HG02678 (cell line): Measurements from ENCODE around the gene KIF1B.
"Not testable (repeated sequence)": the region's sequence is repeated elsewhere in the genome, so short reads cannot be mapped to it uniquely, and the experiment has no call there.

Source experiments
- ATAC-seq: cut with Tn5 transposase; IDR thresholded peaks from one replicate; pipeline ENCODE4 v1.9.1; 2021; ENCODE audit warnings: mild to moderate bottlenecking, moderate library complexity; ENCODE audit not compliant: unreplicated experiment

Gene KIF1B

DNA sequence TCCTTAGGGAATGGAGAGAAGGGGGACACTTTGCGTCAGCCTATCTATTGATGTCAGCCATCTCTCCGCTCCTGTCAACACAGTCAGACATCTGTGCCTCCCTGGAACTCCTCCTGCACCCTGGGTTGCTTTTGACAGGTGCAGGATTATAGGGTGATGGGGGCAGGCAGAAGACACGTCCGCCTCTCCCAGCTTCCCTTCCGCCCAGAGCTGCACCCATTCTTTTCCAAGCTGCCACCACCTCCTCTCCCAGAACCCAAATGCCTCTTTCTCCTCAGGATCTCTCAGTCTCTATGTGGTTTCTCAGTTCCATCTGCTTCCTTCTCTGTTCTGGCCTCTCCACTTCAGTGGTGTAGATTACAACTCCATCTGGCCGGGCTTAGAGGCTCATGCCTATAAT is 17.1 kb upstream of the KIF1B start:
- no peak for ATAC-seq

DNA sequence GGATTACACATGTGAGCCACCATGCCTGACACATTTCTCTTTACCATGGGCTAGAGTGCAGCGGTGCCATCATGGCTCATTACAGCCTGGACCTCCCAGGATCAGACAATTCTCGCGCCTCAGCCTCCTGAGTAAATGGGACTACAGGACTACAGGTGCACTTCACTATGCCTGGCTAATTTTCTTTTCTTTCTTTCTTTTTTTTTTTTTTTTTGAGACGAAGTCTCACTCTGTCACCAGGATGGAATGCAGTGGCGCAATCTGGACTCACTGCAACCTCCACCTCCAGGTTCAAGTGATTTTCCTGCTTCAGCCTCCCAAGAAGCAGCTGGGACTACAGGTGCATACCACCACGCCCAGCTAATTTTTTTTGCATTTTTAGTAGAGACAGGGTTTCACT is 14.8 kb upstream of the KIF1B start:
- no peak for ATAC-seq

DNA sequence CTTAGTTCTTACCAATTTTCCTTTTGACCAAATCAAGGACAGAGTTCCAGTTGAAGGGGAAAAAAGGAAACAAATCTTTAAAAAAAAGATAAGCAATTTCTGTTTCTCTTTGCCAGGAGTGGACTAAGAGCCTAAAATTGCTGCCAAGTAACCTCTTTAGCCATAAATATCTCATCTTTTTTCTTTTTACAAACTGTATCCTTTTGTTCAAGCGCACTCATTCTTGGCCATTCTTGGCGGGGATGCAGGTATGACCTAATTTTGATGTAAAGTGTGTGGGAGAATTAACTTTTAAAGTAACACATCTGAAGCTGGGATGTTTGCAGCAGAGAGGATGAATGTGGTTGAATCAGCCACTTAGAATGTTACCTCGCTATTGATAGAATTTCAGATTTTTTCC is 13.4 kb upstream of the KIF1B start:
- no peak for ATAC-seq

DNA sequence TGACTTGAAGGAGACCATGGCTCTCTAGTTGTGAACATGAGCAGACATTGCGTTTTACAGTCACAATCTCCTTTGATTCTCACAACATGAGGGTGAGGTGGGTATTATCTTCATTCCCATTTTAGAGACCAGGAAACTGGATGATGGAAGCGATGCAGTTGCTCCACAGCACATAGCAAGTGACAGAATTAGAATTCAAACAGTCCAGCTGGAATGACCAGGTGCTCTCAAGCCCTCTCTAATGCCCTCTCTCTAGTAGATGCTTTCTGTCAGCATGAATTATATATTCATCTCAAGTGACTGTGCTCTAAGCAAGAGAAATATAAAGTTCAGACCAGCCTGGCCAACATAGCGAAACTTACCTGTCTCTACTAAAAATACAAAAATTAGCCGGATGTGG is 9.8 kb upstream of the KIF1B start:
- ATAC-seq: no peak

DNA sequence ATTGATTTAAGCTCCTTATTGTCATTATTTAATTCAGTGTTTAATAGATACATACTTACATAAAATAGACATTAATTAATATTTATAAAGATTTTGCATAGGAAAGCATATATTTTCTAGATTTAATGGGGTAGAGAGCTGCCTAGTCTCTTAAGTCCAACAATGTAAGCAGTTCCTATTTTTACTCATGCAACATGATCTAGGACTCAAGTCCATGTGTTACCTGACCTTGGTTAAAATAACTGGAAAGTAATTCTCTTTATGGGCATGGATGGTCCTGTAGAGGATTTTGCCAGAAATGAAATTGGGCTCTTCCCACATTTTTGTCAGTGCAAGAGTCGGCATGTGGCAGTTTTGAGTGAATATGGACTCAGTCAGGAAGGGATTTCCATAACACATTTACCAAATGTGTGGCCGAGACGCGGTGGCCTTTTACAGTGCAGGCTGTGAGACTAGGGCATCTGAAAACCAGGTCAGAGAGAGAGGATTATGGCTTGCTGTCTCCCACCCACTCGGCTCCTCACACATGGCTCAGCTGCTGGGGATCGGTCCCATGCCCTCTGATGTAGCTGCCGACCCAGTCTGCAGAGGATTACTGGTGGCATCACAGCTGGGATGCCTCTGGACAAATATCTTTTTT is 6.2 kb upstream of the KIF1B start:
- ATAC-seq: no peak

DNA sequence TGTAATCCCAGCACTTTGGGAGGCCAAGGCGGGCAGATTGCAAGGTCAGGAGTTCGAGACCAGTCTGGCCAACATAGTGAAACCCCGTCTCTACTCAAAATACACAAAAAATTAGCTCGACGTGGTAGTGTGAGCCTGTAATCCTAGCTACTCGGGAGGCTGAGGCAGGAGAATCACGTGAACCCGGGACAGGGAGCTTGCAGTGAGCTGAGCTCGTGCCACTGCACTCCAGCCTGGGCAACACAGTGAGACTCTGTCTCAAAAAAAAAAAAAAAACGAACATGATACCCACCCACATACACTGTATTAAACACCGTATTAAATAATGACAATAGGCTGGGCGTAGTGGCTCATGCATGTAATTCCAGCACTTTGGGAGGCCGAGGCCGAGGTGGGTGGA is 5.2 kb upstream of the KIF1B start:
- ATAC-seq: not testable (repeated sequence)

DNA sequence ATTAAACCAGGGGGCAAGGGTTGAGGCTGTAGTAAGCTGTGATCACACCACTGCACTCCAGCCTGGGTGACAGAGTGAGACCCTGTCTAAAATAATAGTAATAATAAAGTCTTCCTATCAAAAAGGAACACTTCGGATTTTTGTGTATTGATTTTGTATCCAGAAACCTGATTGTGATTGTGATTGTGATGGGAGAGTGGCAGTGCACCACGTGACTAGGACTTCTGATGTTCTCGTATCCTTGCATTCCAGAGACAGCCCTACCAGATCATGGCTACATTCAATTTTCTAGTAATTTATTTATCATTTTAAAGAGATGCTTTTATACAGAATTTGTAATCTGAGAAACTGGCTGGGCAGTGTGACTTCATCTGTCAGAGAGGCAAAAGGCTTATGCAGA is 2.6 kb upstream of the KIF1B start:
- ATAC-seq: no peak

DNA sequence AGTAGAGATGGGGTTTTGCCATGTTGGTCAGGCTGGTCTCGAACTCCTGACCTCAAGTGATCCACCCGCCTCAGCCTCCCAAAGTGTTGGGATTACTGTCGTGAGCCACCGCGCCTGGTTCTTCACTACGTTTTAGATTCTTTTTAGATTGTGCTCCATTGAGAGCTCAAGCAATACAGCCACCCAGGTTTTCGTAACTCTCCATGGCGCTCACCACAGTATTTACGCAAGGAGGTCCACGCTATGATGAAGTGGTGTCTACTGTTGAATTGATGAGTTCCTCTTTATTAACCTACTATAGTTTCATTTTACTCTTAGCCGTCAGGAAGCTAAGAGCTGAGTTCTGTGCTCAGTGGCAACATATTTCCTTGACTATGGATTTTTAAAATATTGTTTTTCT is 1.8 kb upstream of the KIF1B start:
- no peak for ATAC-seq

DNA sequence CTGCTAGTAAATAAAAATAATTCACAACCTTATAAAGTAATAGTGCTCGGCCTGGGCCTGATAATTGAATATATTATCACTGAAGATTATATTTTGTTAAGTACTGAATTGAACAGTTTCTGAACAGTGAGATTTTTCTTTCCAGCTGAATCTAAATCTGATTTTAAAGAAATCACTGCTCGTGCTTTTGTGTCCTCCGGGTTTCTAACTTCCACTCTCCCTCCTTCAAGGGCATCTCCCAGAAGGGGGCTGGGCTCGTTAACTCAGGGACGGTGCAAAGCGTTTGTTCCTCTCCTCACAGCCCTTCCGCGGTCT is 823 bp upstream of the KIF1B start:
- ATAC-seq: no peak

DNA sequence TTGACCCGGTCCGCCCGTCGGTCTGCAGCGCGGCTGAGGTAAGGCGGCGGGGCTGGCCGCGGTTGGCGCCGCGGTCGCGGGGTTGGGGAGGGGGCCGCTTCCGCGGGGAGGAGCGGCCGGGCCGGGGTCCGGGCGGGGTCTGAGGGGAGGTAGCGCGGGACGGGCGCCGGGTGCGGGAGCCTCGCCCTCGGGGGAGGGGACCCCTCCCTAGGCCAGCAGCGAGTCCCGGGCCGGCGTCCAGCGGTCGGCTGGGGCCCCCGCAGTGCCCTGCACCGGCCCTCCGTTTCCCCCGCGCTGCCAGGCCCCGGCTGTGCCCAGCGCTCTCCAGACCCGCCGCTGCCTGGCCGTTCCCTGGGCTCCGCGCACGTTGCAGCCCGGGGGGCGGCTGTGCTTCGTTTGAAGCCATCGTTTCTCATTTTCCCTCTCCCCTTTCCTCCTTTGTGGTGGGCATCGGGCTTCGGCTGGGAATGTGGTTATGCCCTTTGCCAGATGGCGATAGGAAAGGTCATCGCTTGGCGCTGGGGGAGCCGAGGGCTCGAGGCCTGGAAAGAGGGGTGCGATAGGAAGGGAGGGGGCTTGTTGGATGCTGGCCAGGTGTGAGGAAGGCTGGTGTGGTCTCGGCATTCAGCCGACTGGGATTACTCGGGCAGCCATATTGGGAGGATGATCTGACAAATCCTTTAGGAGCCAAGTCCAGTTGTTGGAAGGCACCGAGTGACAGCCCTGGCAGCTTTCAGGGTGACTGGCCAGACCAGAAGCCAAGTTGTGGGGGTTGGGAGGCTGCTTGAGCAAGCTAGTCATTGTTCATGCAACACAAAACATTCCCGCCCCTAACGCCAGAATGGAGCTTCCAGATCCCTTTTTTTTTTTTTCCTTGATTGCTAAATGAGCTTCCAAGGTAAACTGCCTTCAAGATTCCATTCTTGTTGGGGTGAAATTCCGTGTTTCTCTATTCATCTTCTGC is 753 bp downstream of the KIF1B start:
- ATAC-seq: peak; percentile 4

DNA sequence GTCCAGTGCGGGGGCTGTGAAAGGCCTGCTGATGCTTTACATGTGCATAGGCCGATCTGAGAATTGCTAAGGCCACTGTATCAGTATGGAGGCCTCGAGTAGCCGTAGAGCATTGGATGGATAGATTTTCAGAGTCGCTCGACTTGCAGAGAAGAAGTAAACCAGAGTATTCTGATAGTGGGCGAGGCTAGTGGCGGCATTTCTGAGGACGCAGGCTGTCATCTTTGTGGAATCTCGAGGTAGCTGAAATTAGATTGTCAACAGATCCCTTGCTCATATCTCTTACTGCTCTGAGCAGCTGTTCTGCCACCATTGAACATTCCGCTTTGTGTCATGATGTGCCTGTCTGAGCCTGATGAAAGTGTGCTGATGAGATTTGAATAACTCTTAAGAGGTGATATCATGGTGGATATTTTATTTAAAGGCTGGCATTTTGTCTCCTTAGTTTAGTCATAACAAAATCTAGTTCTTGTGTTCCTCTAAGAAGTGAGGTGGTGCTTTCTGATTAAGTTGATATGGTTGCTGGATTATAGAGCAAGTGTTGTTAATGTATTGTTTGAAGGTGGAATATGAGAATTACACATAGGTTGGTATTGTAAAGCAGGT is 1.5 kb downstream of the KIF1B start:
- ATAC-seq: no peak

DNA sequence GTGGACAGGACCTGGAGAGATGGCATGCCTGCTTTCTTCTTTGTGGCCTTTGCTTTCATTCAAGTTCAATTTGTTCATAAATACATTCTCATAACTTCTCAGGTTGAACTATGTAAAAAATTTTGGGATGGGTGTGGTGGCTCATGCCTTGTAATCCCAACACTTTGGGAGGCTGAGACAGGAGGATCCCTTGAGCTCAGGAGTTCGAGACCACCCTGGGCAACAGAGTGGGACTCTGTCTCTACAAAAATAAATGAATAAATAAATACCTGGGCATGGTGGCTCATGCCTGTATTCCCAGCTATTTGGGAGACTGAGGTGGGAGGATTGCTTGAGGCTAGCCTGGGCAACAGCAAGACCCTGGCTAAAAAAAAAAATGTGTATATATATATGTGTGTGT is 2.1 kb downstream of the KIF1B start:
- ATAC-seq: no peak

DNA sequence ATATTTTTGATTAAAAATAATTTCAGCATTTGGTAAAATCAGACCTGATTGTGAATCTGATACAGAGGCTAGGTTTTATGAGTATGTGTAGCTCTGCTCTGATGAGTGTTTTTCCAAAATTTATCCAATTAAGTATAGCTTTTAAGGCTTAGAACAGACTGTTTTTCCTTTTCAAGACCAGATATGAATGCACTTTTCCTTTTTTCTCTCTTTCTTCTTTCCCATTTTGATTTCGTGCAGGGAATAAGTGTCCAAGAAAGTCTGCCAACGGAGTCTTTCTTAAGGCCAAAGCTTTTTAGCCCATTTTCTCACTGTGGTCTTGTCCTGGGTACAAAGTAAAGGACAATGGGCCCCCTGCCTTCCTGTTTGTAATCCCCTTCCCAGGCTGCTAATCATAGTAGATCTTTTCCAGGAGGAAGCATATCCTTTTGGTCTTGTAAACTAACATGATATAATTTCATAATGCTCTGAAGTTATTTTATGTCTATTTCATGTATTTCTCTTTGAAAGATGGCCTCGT is 2.9 kb downstream of the KIF1B start:
- ATAC-seq: no peak

DNA sequence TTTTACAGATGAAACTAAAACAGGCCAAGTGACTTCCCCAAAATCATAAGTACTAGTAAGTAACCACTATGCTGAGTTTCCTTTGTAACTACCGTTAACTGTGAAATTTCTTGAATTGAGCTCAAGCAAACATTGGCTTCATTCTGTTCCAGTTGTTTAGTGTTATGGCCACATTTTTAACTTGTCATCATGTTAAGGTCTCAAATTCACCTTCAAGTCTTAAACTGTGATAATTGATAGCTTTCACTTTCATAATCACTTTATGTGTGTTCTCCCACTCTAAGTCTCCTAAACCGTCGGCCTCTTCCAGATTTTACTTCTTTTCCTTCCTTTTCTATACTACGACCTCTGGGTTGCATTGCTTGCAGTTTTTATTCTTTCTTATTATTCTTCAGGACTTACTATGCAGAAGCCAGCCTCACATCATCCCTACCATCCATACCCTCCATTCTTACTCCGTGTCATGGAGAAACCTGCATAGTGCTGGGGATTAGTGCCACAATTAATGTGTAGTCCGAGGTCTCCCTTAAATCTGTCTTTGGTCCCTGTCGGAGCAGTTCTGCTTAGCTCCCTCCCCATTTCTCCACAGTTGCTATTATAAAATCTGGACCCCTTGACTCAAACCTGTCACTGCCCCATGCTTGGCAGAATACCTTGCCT is 5.8 kb downstream of the KIF1B start:
- ATAC-seq: no peak

DNA sequence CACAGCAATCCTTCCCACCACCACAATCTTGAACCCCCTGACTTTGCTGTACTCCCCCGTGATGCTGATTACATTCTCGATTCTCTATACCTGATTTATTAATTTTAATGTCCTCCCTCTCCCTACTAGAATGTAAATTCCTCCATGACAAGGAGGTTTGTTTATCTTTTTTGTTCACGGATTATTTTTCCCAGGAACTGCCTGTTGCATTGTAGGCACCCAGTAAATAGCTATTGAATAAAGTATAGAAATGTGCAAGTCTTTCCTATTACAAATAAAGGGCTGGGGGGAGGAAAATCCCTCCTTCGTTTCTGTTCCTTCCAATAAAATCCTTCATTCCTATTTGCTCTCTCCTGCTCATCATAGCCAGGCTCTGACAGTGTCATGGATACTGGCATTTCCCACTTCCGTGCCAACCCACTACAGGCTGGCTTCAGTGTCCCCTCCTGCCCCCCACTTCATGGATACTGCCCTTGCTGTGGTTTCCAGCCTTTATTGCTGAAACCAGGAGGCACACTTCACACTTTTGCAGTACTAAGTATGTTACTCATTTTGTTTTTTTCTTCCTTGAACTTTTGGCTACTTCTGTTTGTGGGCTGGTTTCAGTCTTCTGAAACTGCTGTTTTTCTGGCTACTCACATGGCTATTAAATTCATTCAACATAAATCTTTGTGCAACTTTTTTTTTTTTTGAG is 7.5 kb downstream of the KIF1B start:
- no peak for ATAC-seq

DNA sequence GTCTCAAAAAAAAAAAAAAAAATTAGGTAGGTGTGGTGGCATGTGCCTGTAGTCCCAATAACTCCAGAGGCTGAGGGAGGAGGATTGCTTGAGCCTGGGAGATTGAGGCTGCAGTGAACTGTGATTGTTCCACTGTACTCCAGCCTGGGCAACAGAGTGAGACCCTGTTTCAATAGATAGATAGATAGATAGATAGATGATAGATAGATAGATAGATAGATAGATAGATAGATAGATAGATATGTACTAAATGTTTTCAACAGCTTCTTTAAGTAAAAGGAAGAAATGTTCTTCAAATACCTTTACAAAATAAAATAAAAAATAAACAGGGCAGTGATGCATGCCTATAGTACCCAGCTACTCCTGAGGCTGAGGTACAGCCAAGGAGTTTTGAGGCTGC is 9.8 kb downstream of the KIF1B start:
- ATAC-seq: no peak

DNA sequence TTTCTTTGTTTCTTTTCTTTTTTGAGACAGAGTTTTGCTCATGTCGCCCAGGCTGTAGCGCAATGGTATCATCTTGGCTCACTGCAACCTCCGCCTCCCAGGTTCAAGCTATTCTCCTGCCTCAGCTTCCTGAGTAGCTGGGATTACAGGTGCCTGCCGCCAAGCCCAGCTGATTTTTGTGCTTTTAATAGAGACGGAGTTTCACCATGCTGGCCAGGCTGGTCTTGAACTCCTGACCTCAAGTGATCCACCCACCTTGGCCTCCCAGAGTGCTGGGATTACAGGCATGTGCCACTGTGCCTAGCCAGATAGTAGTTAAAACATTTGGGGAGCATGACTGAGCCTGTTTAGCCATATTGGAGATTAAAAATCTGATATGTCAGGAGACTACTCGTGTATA is 10.3 kb downstream of the KIF1B start:
- not testable (repeated sequence) for ATAC-seq

DNA sequence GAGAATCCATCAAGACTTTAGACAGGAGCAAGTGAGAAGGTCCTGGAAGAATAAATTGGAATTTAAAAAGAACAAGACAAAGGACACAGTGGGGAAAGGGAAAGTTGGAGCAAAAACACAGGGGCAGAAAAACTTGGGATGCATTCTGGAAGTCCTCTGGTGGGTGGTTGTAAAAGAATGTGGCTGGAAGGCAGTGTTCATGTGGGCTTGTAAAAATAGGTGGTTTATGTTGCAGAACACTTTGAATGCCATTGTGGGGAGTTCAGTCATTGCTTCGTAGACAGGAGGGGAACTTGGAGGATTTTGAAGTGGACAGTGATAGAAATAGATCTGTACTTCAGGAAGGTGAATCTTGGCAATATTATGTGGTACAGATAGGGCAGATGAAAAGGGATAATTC is 15.2 kb downstream of the KIF1B start:
- no peak for ATAC-seq

DNA sequence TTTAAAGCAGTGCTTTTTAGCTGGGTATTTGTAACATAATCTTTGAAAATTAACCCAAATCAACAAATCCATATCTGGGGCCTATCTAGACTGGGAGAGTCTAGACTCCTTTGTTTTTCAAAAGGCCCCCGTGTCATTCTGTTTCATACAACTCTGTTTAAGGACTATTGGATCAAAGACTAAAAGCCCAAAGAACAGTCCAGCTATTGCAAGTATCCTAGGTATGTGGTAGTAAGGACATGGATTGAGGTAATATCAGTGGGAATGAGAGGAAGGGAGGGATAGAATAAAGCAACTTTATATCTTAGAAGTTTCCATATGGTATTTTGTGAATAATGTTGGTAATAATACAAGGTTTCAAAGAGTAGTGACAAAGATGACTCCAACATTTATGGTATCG is 18.2 kb downstream of the KIF1B start:
- ATAC-seq: no peak

DNA sequence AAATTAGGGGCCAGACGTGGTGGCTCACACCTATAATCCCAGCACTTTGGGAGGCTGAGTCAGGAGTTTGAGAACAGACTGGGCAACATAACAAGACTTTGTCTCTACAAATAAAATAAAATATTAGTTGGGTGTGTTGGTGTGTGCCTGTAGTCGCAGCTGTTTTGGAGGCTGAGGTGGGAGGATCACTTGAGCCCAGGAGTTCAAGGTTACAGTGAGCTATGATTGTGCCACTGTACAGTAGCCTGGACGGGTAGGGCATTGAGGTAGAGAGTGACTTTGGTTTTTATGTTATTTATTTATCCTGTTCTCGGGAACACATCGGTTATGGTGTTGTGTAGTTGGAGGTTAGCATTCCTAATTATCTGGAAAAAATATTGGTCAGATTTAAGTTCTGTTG is 19.5 kb downstream of the KIF1B start:
- ATAC-seq: no peak

DNA sequence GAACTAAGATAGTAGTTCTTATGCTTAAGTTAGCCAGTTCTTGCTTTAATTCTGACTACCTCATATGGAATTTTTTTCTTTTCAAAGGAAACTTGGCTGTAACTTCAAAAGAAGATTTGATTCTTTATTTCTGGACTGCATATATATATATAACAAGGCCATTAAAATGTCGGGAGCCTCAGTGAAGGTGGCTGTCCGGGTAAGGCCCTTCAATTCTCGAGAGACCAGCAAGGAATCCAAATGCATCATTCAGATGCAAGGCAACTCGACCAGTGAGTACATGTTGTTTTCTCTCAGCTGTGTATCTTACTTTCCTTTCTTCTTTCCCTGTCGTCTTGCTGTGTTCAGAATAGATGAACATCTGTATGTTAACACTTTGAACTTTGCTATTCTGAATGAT is 21.8 kb downstream of the KIF1B start:
- ATAC-seq: no peak
